Measurements from ENCODE around the gene SUPT16H. TPM values are rescaled to one million over a fixed set of nuclear protein-coding genes. Genes with fewer than 3 reads are reported as not detected.

SUPT16H gene
- total RNA-seq, 1 donor from 2014 or later: 122 TPM

DNA sequence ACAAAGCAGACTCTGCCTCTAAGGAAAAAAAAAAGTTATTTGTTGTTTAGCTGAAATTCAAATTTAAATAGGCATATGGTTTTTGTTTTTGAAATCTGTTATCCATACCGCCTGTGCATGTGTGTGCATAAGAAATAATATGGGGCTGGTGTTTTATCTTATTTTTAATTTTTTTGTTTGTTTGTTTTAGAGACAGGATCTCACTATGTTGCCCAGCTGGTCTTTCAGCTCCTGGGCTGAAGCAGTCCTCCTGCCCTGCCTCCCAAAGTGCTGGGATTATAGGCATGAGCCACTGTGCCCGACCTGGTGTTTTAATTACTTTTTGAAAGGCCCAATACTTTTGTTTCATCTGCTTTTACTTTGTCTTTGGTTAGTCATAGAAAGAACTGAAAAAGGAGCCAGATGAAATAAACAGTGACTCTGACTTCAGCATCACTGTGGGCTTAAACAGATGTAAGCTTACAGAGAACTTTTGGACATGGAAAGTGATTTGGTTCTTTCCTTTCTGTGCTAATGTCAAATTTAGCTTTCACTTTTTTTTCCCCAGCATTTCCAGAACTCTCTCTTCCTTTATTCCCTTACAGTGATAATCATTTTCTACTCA lies 37.2 kb downstream of the SUPT16H start:
- no peak overlapping the region for H3K4me3 Mint-ChIP-seq
- no peaks in the 10 kb centered on the region for H3K9me3 Mint-ChIP-seq
- peaks cover 12% of the 10 kb centered on the region for H3K36me3 Mint-ChIP-seq
- DNase-seq (ENCODE audit: extremely low spot score, unreplicated experiment): no peak
- TF ChIP-seq, protein P1, sequence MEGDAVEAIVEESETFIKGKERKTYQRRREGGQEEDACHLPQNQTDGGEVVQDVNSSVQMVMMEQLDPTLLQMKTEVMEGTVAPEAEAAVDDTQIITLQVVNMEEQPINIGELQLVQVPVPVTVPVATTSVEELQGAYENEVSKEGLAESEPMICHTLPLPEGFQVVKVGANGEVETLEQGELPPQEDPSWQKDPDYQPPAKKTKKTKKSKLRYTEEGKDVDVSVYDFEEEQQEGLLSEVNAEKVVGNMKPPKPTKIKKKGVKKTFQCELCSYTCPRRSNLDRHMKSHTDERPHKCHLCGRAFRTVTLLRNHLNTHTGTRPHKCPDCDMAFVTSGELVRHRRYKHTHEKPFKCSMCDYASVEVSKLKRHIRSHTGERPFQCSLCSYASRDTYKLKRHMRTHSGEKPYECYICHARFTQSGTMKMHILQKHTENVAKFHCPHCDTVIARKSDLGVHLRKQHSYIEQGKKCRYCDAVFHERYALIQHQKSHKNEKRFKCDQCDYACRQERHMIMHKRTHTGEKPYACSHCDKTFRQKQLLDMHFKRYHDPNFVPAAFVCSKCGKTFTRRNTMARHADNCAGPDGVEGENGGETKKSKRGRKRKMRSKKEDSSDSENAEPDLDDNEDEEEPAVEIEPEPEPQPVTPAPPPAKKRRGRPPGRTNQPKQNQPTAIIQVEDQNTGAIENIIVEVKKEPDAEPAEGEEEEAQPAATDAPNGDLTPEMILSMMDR (conservative IDR thresholded peaks at IDR 0.05): no peak
- no peaks in the 10 kb centered on the region for H3K4me1 Mint-ChIP-seq (ENCODE audit: unreplicated experiment)
- no peak overlapping the region for H3K27ac Mint-ChIP-seq
- H3K27me3 Mint-ChIP-seq: no peaks in the 10 kb centered on the region

DNA sequence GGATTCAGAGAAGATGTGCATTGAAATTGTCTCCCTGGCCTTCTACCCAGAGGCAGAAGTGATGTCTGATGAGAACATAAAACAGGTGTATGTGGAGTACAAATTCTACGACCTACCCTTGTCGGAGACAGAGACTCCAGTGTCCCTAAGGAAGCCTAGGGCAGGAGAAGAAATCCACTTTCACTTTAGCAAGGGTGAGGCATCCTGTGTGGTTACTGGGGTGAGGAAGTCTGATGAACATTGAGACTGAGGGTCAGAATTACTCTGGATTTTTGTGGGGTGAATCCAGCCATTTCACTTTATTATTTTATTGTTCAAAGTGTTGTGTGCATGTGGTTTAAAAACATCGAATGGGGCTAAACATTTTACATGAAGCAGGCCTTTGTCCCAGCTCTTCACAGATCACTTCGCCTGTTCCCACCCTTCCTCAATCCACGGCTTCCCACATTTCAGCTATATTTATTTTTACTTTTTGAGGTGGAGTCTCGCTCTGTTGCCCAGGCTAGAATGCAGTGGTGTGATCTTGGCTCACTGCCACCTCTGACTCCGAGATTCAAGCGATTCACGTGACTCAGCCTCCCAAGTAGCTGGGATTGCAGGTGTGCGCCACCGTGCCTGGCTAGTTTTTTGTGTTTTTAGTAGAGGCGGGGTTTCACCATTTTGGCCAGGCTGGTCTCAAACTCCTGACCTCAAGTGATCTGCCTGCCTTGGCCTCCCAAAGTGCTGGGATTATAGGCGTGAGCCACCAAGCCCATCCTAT lies 40.6 kb downstream of the SUPT16H start:
- TF ChIP-seq, protein P1 (conservative IDR thresholded peaks at IDR 0.05): no peak
- DNase-seq (ENCODE audit: extremely low spot score, unreplicated experiment): no peak
- Mint-ChIP-seq H3K4me3 (no peak overlapping the region), H3K4me1 (ENCODE audit: unreplicated experiment) (no peaks in the 10 kb centered on the region), H3K27me3 (no peaks in the 10 kb centered on the region), H3K9me3 (no peaks in the 10 kb centered on the region), H3K27ac (no peak overlapping the region), H3K36me3 (no peaks in the 10 kb centered on the region)

DNA sequence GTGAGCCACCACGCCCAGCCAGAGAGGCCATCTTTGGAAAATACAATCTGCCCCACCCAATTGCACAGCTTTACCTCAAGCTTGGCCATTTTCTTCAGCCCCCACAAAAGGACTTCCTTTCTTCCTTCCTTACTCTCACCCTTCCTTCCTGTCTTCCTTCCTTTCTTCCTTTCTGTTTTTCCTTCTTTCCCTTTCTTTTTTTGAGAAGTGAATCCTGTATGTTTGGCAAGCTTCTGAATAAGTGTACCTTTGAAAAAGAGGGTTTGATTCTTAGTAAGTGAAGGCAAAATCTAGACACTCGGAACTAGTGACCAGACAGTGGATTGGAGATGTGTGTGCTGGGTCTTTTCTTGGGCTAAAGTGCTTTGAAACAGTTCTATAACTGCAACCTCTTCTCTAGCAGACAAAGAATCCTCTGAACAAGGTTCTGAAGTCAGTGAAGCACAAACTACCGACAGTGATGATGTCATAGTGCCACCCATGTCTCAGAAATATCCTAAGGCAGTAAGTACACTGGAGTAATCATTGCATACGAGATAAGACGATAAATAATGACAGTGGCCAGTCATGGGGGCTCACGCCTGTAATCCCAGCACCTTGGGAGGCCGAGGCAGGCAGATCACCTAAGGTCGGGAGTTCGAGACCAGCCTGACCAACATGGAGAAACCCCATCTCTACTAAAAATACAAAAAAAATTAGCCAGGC lies 49.5 kb downstream of the SUPT16H start:
- Mint-ChIP-seq H3K27ac (no peak overlapping the region), H3K9me3 (no peaks in the 10 kb centered on the region), H3K27me3 (no peaks in the 10 kb centered on the region), H3K36me3 (no peaks in the 10 kb centered on the region), H3K4me3 (no peak overlapping the region), H3K4me1 (ENCODE audit: unreplicated experiment) (no peaks in the 10 kb centered on the region)
- DNase-seq (ENCODE audit: extremely low spot score, unreplicated experiment): no peak
- TF ChIP-seq, protein P1 (conservative IDR thresholded peaks at IDR 0.05): no peak

DNA sequence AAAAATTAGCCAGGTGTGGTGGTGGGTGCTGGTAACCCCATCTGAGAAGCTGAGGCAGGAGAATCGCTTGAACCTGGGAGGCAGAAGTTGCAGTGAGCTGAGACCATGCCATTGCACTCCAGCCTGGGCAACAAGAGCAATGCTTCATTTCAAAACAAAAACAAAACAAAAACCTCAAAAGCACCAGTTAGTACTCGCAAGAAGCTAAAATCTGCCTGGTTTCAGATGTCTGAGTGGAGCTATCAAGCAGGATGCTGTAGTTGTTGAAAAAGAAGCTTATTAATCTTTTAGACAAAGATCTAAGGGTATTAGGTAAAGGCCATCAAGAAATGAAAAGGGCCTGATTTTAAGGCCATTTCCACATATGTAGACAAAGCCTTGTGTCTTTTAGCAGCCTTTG lies 50.9 kb downstream of the SUPT16H start:
- no peaks in the 10 kb centered on the region for H3K4me1 Mint-ChIP-seq (ENCODE audit: unreplicated experiment)
- no peak overlapping the region for H3K27ac Mint-ChIP-seq
- H3K36me3 Mint-ChIP-seq: no peaks in the 10 kb centered on the region
- TF ChIP-seq, protein P1 (conservative IDR thresholded peaks at IDR 0.05): no peak
- H3K9me3 Mint-ChIP-seq: no peaks in the 10 kb centered on the region
- H3K4me3 Mint-ChIP-seq: no peak overlapping the region
- no peaks in the 10 kb centered on the region for H3K27me3 Mint-ChIP-seq
- no peak for DNase-seq (ENCODE audit: extremely low spot score, unreplicated experiment)

DNA sequence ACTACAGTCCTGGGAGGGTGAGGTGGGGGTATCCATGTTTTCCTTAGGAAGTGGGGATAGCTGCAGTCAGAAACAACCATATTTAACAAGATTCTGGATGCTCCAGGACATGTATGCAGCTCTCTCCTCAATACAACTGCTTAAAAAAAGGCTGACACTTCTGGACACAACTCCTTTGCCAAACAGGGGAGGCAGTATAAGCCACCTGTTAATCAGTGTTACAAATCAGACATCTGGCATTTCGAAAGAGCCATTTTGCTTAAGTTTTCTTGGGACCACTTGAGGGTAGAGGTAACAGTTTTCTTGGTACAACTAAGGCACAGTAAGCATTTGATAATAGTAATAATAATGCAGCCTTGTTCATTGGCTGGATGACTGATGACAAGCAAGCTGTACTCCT lies 56.8 kb downstream of the SUPT16H start:
- H3K27ac Mint-ChIP-seq: no peak overlapping the region
- H3K4me3 Mint-ChIP-seq: no peak overlapping the region
- TF ChIP-seq, protein P1 (conservative IDR thresholded peaks at IDR 0.05): no peak
- H3K4me1 Mint-ChIP-seq (ENCODE audit: unreplicated experiment): no peaks in the 10 kb centered on the region
- no peaks in the 10 kb centered on the region for H3K36me3 Mint-ChIP-seq
- no peaks in the 10 kb centered on the region for H3K9me3 Mint-ChIP-seq
- no peak for DNase-seq (ENCODE audit: extremely low spot score, unreplicated experiment)
- H3K27me3 Mint-ChIP-seq: peaks cover 4% of the 10 kb centered on the region
